Pancreas (tissue), 10 donors: ENCODE data around the gene SPECC1. TPM values are rescaled to one million over a fixed set of nuclear protein-coding genes. Genes with fewer than 3 reads are reported as not detected.
A peak's percentile ranks its signal among the peaks of the same experiment; 100 is the strongest.

Source experiments
- ATAC-seq, 4 donors: fragments of 200-7000 bp; cut with Tn5 transposase; one replicate each; pipeline versions ENCODE4 v1.8.0 to v1.9.1; 2020; ENCODE audit warnings: mild to moderate bottlenecking in 4 of 4, moderate library complexity in 4 of 4
- DNase-seq, 6 donors: peaks; one replicate each; pipeline ENCODE4 v3.0.0-alpha.2; 2020
- FAIRE-seq: peaks from 2 replicates; lab custom pipeline; 2012; peaks lifted over from hg19 to GRCh38; lab: Jason Lieb, UNC
- H3K27ac ChIP-seq, 4 donors: fragments of 200-600 bp; sonication (generic); 1 replicate in 3 of 4; 2 replicates in 1 of 4; pipeline versions ENCODE4 v1.5.0 to v1.8.0; 2020
- H3K27me3 ChIP-seq, 4 donors: fragments of 200-600 bp; one replicate each; pipeline ENCODE4 v1.8.0; 2021
- H3K36me3 ChIP-seq, 3 donors: fragments of 200-600 bp; sonication (generic) in 1 of 3; one replicate each; pipeline versions ENCODE4 v1.5.0 to v1.8.0; 2020 to 2021
- H3K4me1 ChIP-seq, 3 donors: fragments of 200-600 bp; one replicate each; pipeline ENCODE4 v1.8.0; 2021
- H3K4me3 ChIP-seq, 4 donors: fragments of 200-600 bp; sonication (generic) in 2 of 4; one replicate each; pipeline versions ENCODE4 v1.5.0 to v1.8.0; 2020 to 2021
- H3K9me3 ChIP-seq, 4 donors: fragments of 200-600 bp; one replicate each; pipeline ENCODE4 v1.8.0; 2021
- WGBS, 2 donors: extraction: QIAGEN DNeasy Blood & Tissue Kit; methylation state at CpG; one replicate each; pipeline ENCODE4 v1.1.7; 2013; 5-methylcytosine and 5-hydroxymethylcytosine counted together
- intact Hi-C, 3 donors: fragments of 100-400 bp; cut with DNase I; formaldehyde crosslinking; loops; one replicate each; pipeline versions ENCODE4 v1.11.1 to v1.14.2; 2022
- polyA plus RNA-seq, 2 donors: library from polyadenylated mRNA; stranded (reverse); fragments of 200-250 nt; gene quantifications; one replicate each; pipeline ENCODE4 v1.2.3, GENCODE V29; 2013
- total RNA-seq, 6 donors: library from RNA; stranded (reverse); fragmentation: NEBNext Ultra II Directional in 4 of 6; extraction: Animal tissue kit (Norgen Biotek cat#: 25700) in 4 of 6; gene quantifications; one replicate each; pipeline versions ENCODE4 v1.2.1 to v1.2.4, GENCODE V29; 2021 to 2023
- TF ChIP-seq, protein P1 (sequence below), 4 donors: fragments of 200-600 bp; sonication (generic) in 3 of 4; IDR thresholded peaks; one replicate each; pipeline versions ENCODE4 v1.5.0 to v1.8.0; 2021; ENCODE audit warnings: antibody characterized with exemption in 4 of 4
- donor health status: healthy with polysubstance abuse.
- donor health status: DM: no; HTN: no; CAD: no; lungs with moderate emphysema.
- donor health status: DM: no; HTN: no; CAD: no.
- donor health status: control.
- donor health status: control.
- donor health status: Bipolar disorder and iron deficiency.
- donor health status: DM: yes; HTN: yes; CAD: no.
- donor health status: DM: no; HTN: no; CAD: no.
- donor health status: DM: no; HTN: no; CAD: no.
- donor health status: DM: yes; HTN: yes; CAD: no.

Gene SPECC1
- total and polyA plus RNA-seq, 8 donors, result 5.6 to 22.2 (median 8.1) TPM

DNA sequence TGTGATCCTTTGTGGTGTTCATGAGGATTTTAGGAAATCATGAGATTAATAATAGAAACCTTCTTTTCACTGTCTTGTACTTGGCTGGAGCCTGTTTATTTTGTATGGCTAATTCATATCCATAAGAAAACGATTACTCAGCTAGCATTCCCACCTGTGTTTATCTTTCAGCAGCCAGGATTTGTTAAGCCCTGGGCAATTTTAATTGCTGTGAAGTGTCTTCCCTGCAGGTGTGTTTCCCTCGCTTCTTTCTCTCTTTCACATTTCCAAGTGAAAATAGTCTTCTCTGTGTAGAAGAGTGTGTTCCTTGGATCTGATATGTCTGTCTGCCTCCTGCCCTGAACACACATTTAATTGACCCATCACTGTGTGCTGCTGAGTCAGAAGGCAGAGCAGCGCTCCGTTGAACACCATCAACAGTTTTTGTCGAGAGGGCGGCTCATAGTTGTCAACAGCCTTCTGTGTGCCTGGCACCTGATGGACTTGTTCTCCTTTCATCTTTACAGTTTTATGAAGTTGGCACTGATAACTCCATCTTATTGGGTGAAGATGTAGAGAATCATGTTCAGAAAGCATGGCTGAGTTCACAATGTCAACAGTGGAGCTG, 83.2 kb downstream of the SPECC1 start:
- TF ChIP-seq, protein P1, sequence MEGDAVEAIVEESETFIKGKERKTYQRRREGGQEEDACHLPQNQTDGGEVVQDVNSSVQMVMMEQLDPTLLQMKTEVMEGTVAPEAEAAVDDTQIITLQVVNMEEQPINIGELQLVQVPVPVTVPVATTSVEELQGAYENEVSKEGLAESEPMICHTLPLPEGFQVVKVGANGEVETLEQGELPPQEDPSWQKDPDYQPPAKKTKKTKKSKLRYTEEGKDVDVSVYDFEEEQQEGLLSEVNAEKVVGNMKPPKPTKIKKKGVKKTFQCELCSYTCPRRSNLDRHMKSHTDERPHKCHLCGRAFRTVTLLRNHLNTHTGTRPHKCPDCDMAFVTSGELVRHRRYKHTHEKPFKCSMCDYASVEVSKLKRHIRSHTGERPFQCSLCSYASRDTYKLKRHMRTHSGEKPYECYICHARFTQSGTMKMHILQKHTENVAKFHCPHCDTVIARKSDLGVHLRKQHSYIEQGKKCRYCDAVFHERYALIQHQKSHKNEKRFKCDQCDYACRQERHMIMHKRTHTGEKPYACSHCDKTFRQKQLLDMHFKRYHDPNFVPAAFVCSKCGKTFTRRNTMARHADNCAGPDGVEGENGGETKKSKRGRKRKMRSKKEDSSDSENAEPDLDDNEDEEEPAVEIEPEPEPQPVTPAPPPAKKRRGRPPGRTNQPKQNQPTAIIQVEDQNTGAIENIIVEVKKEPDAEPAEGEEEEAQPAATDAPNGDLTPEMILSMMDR (IDR thresholded peaks at IDR 0.05), result no peak
- H3K27ac ChIP-seq, result peak overlapping the region in 1 of 4 donors; percentile 45
- WGBS, 2 donors, result 72 to 78% methylated on average over 6 of the region's 6 CpGs
- intact Hi-C loops, result no loop called here
- no peaks in the 10 kb centered on the region for H3K9me3 ChIP-seq
- no peaks in the 10 kb centered on the region for H3K36me3 ChIP-seq
- no peak for ATAC-seq
- DNase-seq, result no peak
- H3K27me3 ChIP-seq, result no peaks in the 10 kb centered on the region
- no peaks in the 10 kb centered on the region for H3K4me1 ChIP-seq
- no peak for FAIRE-seq
- no peak overlapping the region for H3K4me3 ChIP-seq

DNA sequence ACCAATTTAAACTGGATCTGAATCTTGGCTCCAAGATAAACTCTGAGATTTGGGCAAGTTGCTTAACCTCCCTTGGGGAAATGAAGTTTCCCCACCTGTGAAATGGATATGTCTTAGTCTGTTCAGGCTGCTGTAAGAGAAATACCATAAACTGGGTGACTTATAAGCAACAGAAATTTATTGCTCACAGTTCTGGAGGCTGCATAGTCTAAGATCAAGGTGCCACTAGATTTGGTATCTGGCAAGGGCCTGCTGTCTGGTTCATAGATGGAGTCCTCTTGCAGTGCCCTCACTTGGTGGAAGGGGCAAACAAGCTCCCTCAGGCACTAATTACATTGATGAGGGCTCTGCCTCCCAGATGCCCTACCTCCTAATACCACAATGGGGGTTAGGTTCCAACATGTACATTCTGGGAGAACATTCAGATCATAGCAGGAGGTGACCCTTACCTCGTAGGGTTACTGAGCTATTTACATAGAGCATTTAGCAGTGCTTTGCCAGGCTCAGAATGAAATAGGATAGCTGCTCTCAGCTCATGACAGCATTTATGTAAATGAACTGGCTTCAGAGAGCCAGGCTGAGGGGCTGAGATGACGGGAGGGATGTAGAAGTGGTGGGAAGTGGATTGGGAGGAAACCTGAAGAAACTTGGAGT, 83.9 kb downstream of the SPECC1 start:
- DNase-seq (no peak), ATAC-seq (no peak), FAIRE-seq (no peak)
- Histone ChIP-seq H3K4me3 (no peak overlapping the region), H3K9me3 (no peaks in the 10 kb centered on the region), H3K27ac (no peak overlapping the region), H3K4me1 (no peaks in the 10 kb centered on the region), H3K36me3 (no peaks in the 10 kb centered on the region), H3K27me3 (no peaks in the 10 kb centered on the region)
- TF ChIP-seq, protein P1 (IDR thresholded peaks at IDR 0.05), result no peak
- WGBS, 2 donors, result 73 to 86% methylated on average over 2 of the region's 2 CpGs
- intact Hi-C loops, result no loop called here

DNA sequence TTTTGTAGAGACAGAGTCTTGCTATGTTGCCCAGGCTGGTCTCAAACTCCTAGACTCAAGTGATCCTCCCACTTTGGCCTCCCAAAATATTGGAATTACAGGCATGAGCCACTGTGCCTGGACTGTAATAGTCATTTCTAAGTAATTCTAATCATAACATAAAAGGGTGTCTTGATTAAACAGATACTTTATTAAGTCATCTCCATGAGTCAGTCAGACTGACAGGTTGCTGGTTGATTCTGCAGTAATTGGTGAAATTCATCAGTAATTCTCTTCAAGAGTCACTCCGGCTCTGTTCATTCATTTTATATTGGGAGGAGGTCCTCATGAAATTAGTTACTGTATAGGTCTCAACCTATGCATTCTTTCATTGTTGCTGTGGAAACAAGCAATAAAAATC, 85.6 kb downstream of the SPECC1 start:
- ATAC-seq, result no peak
- intact Hi-C loops, result no loop called here
- H3K4me3 ChIP-seq, result no peak overlapping the region
- TF ChIP-seq, protein P1 (IDR thresholded peaks at IDR 0.05), result no peak
- no peak for FAIRE-seq
- 33 to 50% methylated on average over 1 of the region's 1 CpG for WGBS, 2 donors
- no peak for DNase-seq
- H3K27me3 ChIP-seq, result no peaks in the 10 kb centered on the region
- no peaks in the 10 kb centered on the region for H3K36me3 ChIP-seq
- no peak overlapping the region for H3K27ac ChIP-seq
- no peaks in the 10 kb centered on the region for H3K4me1 ChIP-seq
- no peaks in the 10 kb centered on the region for H3K9me3 ChIP-seq

DNA sequence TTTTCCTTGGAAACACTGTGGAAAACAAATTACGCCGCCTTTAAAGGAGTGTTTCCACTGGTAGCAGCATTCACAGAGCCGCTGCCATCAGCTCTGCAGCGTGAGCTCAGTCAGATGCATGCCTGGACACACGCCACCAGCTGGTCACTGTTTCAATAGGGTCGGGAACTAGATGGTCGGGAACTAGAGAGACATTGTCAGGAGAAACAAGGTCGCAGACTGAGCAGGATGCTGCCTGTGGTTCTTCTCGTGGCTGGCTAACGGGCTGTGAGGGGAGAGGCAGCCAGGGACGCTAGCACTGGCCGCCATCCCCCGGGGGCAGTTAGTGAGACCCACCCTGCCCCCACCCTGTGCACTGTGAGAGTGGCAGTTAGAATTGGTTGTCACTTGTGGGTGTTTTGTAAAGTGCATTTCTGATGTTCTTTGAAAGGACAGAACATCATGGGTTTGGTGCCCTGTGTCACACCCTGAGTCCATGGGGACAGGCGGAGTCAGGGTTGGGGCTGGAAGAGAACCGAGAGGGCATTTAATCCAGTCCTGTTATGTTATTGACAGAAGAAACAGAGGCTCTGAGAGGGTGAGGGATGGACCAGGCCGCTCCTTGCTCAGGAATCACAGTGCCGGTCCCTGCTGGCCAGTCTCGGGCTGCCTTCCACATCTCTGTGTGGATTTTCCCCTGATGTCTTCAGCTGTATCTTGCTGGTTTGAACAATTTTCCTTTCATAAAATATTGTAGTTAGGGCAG, 86.3 kb downstream of the SPECC1 start:
- intact Hi-C loops, result no loop called here
- peak in 3 of 4 donors; percentile 76 to 81 (median 77) for ATAC-seq

More for the DNA sequence above, 86.3 kb downstream of the SPECC1 start:
- TF ChIP-seq, protein P1 (IDR thresholded peaks at IDR 0.05), result no peak
- no peaks in the 10 kb centered on the region for H3K27me3 ChIP-seq
- H3K36me3 ChIP-seq, result no peaks in the 10 kb centered on the region
- DNase-seq, result peak in 3 of 6 donors; percentile 18 to 52 (median 35)
- no peaks in the 10 kb centered on the region for H3K9me3 ChIP-seq
- H3K4me3 ChIP-seq, result no peak overlapping the region
- no peak for FAIRE-seq
- H3K27ac ChIP-seq, result no peak overlapping the region
- WGBS, 2 donors, result 23 to 28% methylated on average over 18 of the region's 18 CpGs
- no peaks in the 10 kb centered on the region for H3K4me1 ChIP-seq
